PC-3 (cell line): Measurements from ENCODE around the gene ECHS1.

Experiments used
- CTCF ChIP-seq: fragments of 300-600 bp; sonication (generic); conservative IDR thresholded peaks from 2 replicates; pipeline ENCODE4 v1.5.1; 2017; ENCODE audit warnings: antibody characterized with exemption, low read depth, mild to moderate bottlenecking, low read length
- EZH2 ChIP-seq: fragments of 300-600 bp; sonication (generic); IDR thresholded peaks from one replicate; pipeline ENCODE4 v1.6.1; 2017; ENCODE audit warnings: antibody characterized with exemption, mild to moderate bottlenecking, low read length; ENCODE audit not compliant: unreplicated experiment
- EZH2phosphoT487 ChIP-seq: fragments of 300-600 bp; sonication (generic); IDR thresholded peaks from 2 replicates; pipeline ENCODE4 v1.6.1; 2018; ENCODE audit warnings: mild to moderate bottlenecking, antibody characterized with exemption, low read length, borderline replicate concordance

GRCh38 chr10:133343558-133343957 lies 29.6 kb downstream of the ECHS1 start:
- TF ChIP-seq CTCF, result no peak
- no peak for TF ChIP-seq EZH2
- no peak for TF ChIP-seq EZH2phosphoT487
